ENCODE data around the gene MRPL54. TPM values are rescaled to one million over a fixed set of nuclear protein-coding genes. Genes with fewer than 3 reads are reported as not detected.

Gene MRPL54
- total RNA-seq, 1 donor from 2014 or later = 41.7 TPM

GRCh38 chr19:3807574-3808354 is 45.3 kb downstream of the MRPL54 start:
- Mint-ChIP-seq H3K27ac (ENCODE audit: unreplicated experiment) (no peak overlapping the region), H3K4me1 (no peaks in the 10 kb centered on the region), H3K9me3 (no peaks in the 10 kb centered on the region), H3K27me3 (ENCODE audit: low read depth) (peaks cover 8% of the 10 kb centered on the region), H3K36me3 (ENCODE audit: low read depth) (no peaks in the 10 kb centered on the region), H3K4me3 (no peak overlapping the region)
- no peak for DNase-seq (ENCODE audit: low read depth, low spot score)
- no peak for TF ChIP-seq CTCF (conservative IDR thresholded peaks at IDR 0.05)

DNA sequence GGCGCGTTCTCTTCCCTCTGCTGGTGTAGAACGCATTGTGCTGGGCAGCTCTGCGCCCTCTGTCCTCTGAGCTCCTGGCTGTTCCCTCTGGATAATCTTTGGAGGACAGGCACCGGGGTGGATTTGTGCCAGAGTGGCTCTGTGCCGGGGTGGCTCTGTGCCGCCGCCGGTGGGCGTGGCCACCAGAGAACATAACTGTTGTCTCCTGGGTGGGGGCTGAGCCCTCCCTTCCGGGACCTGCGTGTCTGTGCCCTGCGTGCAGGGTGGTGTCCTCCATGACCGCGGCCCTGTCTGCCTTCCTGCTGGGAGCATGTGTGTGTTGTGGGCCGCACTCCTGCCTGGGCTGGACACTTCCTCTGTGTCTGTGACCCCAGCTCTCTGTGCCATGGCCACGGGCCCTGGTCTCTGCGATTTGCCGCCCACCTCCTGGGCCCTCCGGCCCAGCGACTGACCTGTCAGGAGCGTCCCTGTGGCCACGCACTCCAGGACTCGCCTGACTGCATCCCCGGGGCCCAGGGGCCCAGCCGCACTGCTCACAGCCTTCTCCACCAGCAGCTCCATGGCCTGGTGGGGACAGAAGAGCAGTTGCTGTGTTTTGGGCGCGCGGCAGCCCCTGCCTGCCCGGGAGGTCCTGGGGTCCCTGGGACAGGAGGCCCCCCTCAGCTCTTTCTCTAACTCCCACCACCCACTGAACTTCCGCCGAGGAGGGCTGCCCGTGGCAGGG is 46.1 kb downstream of the MRPL54 start:
- H3K27ac Mint-ChIP-seq (ENCODE audit: unreplicated experiment) = no peak overlapping the region
- H3K9me3 Mint-ChIP-seq = no peaks in the 10 kb centered on the region
- H3K4me1 Mint-ChIP-seq = no peaks in the 10 kb centered on the region
- H3K4me3 Mint-ChIP-seq = no peak overlapping the region
- TF ChIP-seq CTCF (conservative IDR thresholded peaks at IDR 0.05) = no peak
- no peaks in the 10 kb centered on the region for H3K36me3 Mint-ChIP-seq (ENCODE audit: low read depth)
- DNase-seq (ENCODE audit: low read depth, low spot score) = no peak
- H3K27me3 Mint-ChIP-seq (ENCODE audit: low read depth) = peaks cover under 1% of the 10 kb centered on the region

DNA sequence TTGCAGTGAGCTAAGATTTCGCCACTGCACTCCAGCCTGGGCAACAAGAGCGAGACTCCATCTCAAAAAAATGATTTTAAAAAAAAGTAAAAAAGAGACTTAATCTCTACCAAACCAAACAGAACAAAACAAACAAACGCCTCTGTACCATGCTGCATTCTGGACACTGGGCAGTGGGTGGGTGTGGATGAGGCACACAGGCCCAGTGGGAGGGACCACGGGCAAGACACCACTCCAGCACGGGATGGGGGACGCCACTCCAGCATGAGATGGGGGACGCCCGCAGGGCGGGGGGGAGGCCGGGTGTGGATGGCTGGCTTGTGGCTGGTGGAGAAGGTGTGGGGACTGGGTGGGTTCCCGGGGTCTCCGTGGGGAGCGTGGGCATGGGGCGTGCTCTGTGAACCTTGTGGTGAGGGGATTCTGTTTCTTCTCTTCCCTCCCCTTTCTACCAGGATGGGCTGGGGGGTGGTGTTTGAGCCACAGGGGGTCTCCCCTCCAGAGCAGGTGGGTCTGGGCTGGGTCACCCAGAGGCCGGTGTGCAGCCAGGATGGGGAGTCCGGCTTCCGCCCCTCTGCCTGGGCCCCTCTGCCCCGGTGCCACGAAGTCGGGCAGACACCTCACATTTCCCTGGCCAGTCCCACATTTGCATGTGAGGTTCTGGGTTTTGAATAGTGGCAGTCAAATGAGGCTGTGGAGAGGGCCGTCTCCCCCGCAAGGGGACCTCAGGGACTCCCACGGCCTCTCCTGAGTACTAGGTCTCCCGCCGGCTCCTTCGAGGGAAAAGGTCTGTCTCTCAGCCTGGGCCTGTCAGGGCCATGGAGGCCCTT is 47.6 kb downstream of the MRPL54 start:
- Mint-ChIP-seq H3K36me3 (ENCODE audit: low read depth) (no peaks in the 10 kb centered on the region), H3K4me1 (no peaks in the 10 kb centered on the region), H3K27me3 (ENCODE audit: low read depth) (no peaks in the 10 kb centered on the region), H3K4me3 (no peak overlapping the region), H3K27ac (ENCODE audit: unreplicated experiment) (no peak overlapping the region), H3K9me3 (no peaks in the 10 kb centered on the region)
- DNase-seq (ENCODE audit: low read depth, low spot score) = no peak
- TF ChIP-seq CTCF (conservative IDR thresholded peaks at IDR 0.05) = no peak

DNA sequence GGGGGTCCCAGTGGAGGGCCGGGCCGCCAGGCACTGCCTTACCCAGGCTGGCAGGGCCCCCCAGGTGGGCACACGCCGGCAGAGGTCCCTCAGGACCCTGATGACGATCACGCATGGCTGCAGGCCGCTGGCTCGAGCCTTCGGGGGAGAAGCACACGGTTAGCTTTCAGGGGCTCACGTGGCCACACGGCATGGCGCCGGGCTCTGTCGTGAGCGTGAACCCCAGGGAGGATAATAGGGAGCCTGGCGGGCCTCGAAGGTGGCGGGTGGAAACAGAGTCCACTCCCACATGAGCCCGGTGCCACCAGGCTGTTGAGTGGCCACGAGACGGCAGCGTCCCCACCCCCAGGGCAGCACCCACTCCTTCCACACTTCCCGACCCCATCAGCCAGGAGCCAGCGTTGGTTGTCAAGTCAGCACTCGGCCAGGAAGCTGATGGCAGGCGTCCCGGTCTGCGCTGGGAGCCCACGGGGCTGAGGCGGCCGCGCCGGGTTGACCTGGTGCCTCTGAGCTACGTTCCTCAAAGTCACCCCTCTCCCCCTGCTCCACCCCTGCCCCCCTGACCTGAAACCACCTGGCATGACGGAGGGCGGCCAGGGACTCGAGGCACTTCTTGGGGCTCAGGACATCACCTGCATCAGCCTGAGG is 48.4 kb downstream of the MRPL54 start:
- no peak for DNase-seq (ENCODE audit: low read depth, low spot score)
- no peak for TF ChIP-seq CTCF (conservative IDR thresholded peaks at IDR 0.05)
- H3K4me3 Mint-ChIP-seq = no peak overlapping the region
- no peaks in the 10 kb centered on the region for H3K27me3 Mint-ChIP-seq (ENCODE audit: low read depth)
- no peaks in the 10 kb centered on the region for H3K9me3 Mint-ChIP-seq
- no peaks in the 10 kb centered on the region for H3K4me1 Mint-ChIP-seq
- H3K36me3 Mint-ChIP-seq (ENCODE audit: low read depth) = no peaks in the 10 kb centered on the region
- no peak overlapping the region for H3K27ac Mint-ChIP-seq (ENCODE audit: unreplicated experiment)

Measured in neural crest cell (in vitro differentiated cells).